A673 (cell line): ENCODE measurements around the gene RAP1B. TPM values are rescaled to one million over a fixed set of nuclear protein-coding genes. Genes with fewer than 3 reads are reported as not detected.

Experiments used
- BruUV-seq: library from RNA; stranded (reverse); fragments of 400-500 nt; replicated peaks from 2 replicates; lab custom pipeline; 2021; lab: Mats Ljungman, UMichigan
- CTCF ChIA-PET: fragments of 300-600 bp; sonication (Branson Sonifier 250); formaldehyde crosslinking; loops from one replicate; lab custom pipeline; 2022; ENCODE audit warnings: antibody characterized with exemption; lab: Charles Lee
- POLR2A ChIA-PET: fragments of 300-600 bp; sonication (Branson Sonifier 250); formaldehyde crosslinking; loops from one replicate; lab custom pipeline; 2022; ENCODE audit warnings: antibody characterized with exemption; ENCODE audit not compliant: low non-redundant PET; lab: Charles Lee
- DNase-seq: peaks from one replicate; pipeline ENCODE4 v3.0.0-alpha.2; 2015; ENCODE audit warnings: low spot score
- H3K27ac ChIP-seq: fragments of 200-600 bp; sonication (generic); 2 replicates; pipeline ENCODE4 v1.5.1; 2016; ENCODE audit warnings: mixed run types, low read depth, mild to moderate bottlenecking, mixed read lengths, antibody characterized with exemption, low read length; ENCODE audit not compliant: poor library complexity, severe bottlenecking
- H3K27me3 ChIP-seq: fragments of 200-600 bp; sonication (generic); replicated peaks from 2 replicates; pipeline ENCODE4 v1.6.1; 2017; ENCODE audit warnings: mixed run types, low read depth, mild to moderate bottlenecking, mixed read lengths, antibody characterized with exemption, low read length; ENCODE audit not compliant: insufficient read depth, poor library complexity
- H3K36me3 ChIP-seq: fragments of 200-600 bp; sonication (generic); 2 replicates; pipeline ENCODE4 v1.6.1; 2016; ENCODE audit warnings: mixed run types, mild to moderate bottlenecking, mixed read lengths, antibody characterized with exemption, low read length; ENCODE audit not compliant: insufficient read depth, poor library complexity, severe bottlenecking
- H3K4me1 ChIP-seq: fragments of 200-600 bp; sonication (generic); 2 replicates; pipeline ENCODE4 v1.6.1; 2017; ENCODE audit warnings: mixed run types, mild to moderate bottlenecking, mixed read lengths, antibody characterized with exemption, low read length; ENCODE audit not compliant: insufficient read depth, poor library complexity, severe bottlenecking
- H3K4me3 ChIP-seq: fragments of 200-600 bp; sonication (generic); 2 replicates; pipeline ENCODE4 v1.5.1; 2016; ENCODE audit warnings: low read depth, mixed run types, mild to moderate bottlenecking, mixed read lengths, low read length; ENCODE audit not compliant: poor library complexity, severe bottlenecking
- H3K9me3 ChIP-seq: fragments of 200-600 bp; sonication (generic); 2 replicates; pipeline ENCODE4 v1.6.1; 2016; ENCODE audit warnings: mixed run types, low read depth, mild to moderate bottlenecking, mixed read lengths, antibody characterized with exemption, low read length; ENCODE audit not compliant: poor library complexity, severe bottlenecking
- EZH2 ChIP-seq: fragments of 200-600 bp; sonication (generic); IDR thresholded peaks from 2 replicates; pipeline ENCODE4 v1.6.1; 2017; ENCODE audit warnings: borderline replicate concordance, low read depth, mild to moderate bottlenecking, mixed read lengths, antibody characterized with exemption, low read length; ENCODE audit not compliant: poor library complexity, severe bottlenecking
- intact Hi-C: fragments of 100-400 bp; cut with micrococcal nuclease; formaldehyde crosslinking; loops from one replicate; pipeline ENCODE4 v1.10.0; 2022; ENCODE audit not compliant: unreplicated experiment
- total RNA-seq: library from RNA; stranded (reverse); gene quantifications from 2 replicates; pipeline ENCODE4 v1.2.3, GENCODE V29; 2021
- TF ChIP-seq, protein P1 (sequence below): fragments of 300-800, 200-600 bp; sonication (generic); conservative IDR thresholded peaks from 2 replicates; pipeline ENCODE4 v1.5.1; 2017; ENCODE audit warnings: low read depth, mild to moderate bottlenecking, antibody characterized with exemption, low read length, moderate library complexity, mixed read lengths

The RAP1B gene
- total RNA-seq, 1 experiment from 2014 or later, result 148 TPM

DNA sequence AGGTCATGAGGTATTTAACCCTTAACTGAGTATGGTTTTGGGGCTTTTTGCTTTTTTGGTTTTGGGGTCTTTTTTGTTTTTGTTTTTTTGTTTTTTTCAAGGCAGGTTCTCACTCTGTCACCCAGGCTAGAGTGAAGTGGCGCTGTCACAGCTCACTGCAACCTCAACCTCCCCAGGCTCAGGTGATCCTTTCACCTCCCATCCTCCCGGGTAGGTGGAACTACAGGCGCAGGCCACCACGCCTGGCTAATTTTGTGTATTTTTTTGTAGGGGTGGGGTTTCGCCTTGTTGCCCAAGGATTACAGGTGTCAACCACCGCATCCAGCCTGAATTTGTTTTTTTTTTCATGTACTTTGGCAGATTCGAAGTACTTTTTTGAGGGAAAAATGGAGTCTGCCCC is 19.9 kb downstream of the RAP1B start:
- intact Hi-C loops, result no loop called here
- Histone ChIP-seq H3K27me3 (no peaks in the 10 kb centered on the region), H3K9me3 (peaks cover 12% of the 10 kb centered on the region), H3K27ac (no peak overlapping the region), H3K4me1 (no peaks in the 10 kb centered on the region), H3K36me3 (peaks cover 13% of the 10 kb centered on the region), H3K4me3 (no peak overlapping the region)
- BruUV-seq, result no TSS peak
- no peak for DNase-seq
- POLR2A ChIA-PET, result no interaction called here
- CTCF ChIA-PET, result no interaction called here
- TF ChIP-seq EZH2, result no peak
- TF ChIP-seq, protein P1, sequence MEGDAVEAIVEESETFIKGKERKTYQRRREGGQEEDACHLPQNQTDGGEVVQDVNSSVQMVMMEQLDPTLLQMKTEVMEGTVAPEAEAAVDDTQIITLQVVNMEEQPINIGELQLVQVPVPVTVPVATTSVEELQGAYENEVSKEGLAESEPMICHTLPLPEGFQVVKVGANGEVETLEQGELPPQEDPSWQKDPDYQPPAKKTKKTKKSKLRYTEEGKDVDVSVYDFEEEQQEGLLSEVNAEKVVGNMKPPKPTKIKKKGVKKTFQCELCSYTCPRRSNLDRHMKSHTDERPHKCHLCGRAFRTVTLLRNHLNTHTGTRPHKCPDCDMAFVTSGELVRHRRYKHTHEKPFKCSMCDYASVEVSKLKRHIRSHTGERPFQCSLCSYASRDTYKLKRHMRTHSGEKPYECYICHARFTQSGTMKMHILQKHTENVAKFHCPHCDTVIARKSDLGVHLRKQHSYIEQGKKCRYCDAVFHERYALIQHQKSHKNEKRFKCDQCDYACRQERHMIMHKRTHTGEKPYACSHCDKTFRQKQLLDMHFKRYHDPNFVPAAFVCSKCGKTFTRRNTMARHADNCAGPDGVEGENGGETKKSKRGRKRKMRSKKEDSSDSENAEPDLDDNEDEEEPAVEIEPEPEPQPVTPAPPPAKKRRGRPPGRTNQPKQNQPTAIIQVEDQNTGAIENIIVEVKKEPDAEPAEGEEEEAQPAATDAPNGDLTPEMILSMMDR, result no peak

DNA sequence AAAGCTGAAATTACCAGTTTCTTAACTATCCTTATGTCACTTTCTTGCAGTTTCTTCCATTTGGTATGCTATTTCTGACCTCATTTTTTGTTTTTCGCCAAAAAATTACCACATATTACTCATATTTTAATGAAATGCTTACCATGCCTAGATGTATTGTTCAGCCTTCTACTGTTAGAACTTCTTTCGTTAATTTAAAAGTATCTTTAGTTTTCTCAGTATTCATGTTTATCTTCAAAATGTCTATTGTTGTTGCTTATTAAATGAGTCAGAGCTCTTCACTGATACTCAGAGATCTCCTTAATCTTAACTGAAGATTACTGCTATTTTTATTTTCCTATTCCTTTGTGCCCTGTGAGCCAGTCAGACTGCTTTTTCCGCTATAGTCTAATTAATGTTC is 20.5 kb downstream of the RAP1B start:
- no TSS peak for BruUV-seq
- Histone ChIP-seq H3K9me3 (peaks cover 12% of the 10 kb centered on the region), H3K27ac (no peak overlapping the region), H3K4me1 (no peaks in the 10 kb centered on the region), H3K36me3 (peaks cover 13% of the 10 kb centered on the region), H3K27me3 (no peaks in the 10 kb centered on the region), H3K4me3 (no peak overlapping the region)
- TF ChIP-seq, protein P1, result no peak
- no peak for TF ChIP-seq EZH2
- no peak for DNase-seq
- CTCF ChIA-PET, result no interaction called here
- intact Hi-C loops, result no loop called here
- POLR2A ChIA-PET, result no interaction called here

DNA sequence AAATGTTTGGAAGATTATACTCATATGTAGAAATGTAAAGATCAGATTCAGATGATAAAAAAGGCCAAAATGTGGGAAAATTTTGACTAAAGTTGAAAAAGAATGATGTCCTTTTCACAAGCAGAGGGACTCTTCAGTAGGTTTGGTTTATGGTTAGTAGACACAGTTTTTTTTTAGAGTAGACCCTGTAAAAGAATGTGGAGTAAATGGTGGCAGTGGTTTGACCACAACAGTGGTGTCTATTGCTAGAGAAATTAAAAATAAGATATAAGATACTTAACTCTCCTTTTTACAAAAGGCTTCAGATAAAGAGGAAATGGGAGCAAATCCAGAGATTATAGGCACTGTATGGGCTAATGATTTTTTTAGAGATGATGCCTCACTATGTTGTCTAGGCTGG is 21.8 kb downstream of the RAP1B start:
- ChIA-PET CTCF (no interaction called here), POLR2A (no interaction called here)
- peaks cover 2% of the 10 kb centered on the region for H3K4me1 ChIP-seq
- peaks cover 11% of the 10 kb centered on the region for H3K36me3 ChIP-seq
- no TSS peak for BruUV-seq
- H3K27ac ChIP-seq, result no peak overlapping the region
- intact Hi-C loops, result no loop called here
- no peak for TF ChIP-seq EZH2
- TF ChIP-seq, protein P1, result no peak
- H3K4me3 ChIP-seq, result no peak overlapping the region
- H3K27me3 ChIP-seq, result no peaks in the 10 kb centered on the region
- DNase-seq, result no peak
- H3K9me3 ChIP-seq, result peaks cover 9% of the 10 kb centered on the region
